Inferior parietal cortex (tissue), 1 donor: ENCODE results near the gene MBTD1.
"Not testable (repeated sequence)": the region's sequence is repeated elsewhere in the genome, so short reads cannot be mapped to it uniquely, and the experiment has no call there.

ENCODE experiments used
- DNase-seq: peaks from one replicate; pipeline ENCODE4 v3.0.0-alpha.2; 2016; ENCODE audit errors: extremely low spot score

Gene MBTD1

DNA sequence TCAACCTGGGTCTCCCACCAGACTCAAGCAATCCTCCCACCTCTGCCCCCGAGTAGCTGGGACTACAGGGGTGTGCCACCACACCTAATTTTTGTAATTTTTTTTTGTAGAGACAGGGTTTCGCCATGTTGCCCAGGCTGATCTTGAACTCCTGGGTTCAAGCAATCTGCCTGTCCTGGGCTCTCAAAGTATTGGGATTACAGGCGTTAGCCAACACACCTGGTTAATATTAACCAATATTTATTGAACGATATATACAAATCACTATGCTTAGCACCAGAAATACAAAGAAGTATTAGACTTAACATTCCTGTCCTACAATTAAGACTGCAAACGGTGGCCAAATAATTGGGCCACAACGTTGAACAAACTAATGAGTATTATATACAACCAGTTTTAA is 4.2 kb downstream of the MBTD1 start:
- DNase-seq: no peak

DNA sequence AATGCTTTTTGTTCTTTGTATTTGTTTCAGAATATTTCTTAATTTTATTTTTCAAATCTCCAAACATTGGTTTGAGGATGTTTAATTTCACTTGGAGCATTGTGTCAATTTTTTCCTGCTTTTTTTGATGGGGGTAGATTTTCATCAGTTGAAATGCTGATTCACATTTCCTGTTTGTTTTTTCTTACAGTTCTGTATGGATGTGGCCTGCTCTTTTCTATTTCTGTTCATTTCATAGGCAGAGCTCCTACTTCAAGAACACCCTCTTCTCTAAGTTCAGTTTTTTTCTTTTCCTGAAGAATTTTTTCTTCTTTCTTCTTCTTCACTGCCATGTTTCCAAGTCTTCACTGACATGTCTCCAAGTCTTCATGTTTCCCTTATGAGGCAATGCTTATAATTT is 8.8 kb downstream of the MBTD1 start:
- no peak for DNase-seq

DNA sequence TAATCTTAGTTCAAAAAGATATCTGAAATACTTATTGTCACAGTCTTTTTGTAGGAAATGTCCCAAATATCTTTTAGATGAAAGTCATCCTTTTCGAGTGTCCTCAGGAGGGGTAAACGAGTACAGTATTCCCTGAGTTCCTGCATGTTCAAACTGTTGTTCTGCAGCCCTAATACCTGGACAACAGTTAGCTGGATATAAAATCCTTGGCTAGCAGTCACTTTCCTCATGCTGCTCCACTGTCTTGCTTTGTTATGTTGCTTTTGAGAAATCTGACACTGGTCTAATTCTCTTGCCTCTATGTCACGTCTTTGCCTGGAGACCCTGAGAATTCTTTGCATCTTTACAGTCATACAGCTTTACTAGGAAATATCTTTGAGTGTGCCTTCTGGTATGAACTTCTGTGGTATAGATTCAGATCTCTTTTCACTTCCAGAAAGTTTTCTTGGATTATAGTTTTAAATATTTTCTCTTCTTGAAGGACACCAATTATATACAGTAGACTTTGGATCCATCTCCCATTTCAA is 9.5 kb downstream of the MBTD1 start:
- no peak for DNase-seq

DNA sequence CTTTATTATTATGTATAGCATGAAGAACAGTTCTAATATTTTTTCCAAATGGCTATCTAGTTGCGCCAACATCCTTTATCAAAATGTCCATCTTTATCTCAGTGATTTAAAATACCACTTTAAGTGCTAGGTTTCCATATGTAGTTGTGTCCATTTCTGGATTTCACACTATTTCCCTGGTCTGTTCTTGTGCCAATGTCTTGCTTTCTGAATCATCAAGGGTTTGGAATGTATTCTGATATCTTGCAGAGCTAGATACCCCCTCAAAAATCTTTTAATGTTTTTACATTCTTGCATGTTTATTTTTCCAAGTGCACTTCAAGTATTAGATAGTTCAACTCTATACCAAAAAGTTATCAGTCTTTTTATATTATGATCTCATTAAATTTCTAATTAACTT is 14.3 kb downstream of the MBTD1 start:
- no peak for DNase-seq

DNA sequence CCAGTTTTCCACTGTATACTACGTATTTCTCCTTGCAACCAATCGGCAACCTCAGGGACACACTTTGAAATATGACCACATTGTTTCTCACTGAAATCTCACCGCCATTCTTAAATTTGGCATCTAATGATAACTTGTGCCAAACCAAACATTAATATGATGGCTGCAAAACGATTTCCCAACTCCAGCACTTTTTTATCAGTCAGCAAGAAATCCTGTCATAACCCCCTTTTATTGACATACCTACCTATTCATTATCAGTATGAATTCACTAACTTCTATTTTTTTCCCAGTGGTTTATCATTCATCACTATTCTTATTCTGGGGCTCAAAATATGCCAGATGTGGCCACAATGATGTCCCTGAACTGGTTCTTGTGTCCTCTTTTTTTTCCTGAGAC is 15.8 kb downstream of the MBTD1 start:
- no peak for DNase-seq

DNA sequence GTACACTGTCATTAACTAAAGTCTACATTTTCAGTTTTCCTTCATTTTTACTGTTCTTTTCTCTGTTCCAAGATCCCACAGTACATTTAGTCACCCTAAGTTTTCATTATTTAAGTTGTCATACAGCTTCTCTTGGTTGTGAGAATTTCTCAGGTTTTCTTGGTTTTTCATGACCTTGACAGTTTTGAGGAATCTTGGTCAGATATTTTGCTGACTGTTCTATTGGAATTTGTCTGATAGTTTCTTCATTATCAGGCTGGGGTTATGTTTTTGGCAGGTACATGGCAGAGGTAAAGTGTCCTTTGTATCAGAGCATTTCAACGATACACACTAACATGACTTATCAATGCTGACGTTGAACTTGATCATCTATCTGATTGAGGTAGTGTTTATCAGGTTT is 19.6 kb downstream of the MBTD1 start:
- no peak for DNase-seq

DNA sequence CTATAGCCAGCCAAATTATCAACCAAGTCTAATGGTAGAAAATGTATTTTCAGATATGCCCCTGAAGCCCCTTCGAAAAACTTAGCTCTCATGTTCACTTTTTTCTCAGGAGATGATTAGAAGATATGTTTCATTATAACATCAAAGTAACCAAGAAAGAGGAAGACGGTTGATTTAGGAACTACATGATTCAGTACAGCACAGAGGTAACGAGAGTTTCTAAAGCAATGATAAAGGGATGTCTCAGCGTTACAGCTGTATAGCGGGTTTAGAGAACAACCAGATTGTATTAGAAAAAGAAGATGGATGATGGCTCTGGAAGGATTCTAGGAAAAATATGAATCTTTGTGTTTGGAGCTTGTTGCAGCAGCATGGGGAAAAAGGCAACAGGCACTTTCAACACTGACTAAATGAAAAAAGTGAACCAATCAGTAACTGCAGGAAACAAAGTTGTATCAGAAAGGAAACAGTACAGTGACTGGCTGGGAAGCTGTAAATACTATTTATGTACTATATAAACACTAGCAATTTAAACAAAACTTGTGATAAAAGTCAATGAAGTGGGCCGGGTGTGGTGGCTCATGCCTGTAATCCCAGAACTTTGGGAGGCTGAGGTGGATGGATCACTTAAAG is 21.5 kb downstream of the MBTD1 start:
- DNase-seq: no peak

DNA sequence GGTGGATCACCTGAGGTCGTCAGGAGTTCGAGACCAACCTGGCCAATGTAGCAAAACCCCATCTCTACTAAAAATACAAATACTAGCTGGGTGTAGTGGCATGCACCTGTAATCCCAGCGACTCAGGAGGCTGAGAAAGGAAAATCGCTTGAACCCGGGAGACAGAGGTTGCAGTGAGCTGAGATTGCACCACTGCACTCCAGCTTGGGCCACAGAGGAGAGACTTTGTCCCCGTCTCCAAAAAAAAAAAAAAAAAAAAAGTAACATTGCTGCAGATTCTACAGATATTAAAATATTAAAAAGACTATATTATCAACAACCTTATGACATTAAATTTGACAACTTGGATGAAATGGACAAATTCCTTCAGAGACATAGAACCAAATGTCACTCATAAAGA is 25.7 kb downstream of the MBTD1 start:
- DNase-seq: no peak

DNA sequence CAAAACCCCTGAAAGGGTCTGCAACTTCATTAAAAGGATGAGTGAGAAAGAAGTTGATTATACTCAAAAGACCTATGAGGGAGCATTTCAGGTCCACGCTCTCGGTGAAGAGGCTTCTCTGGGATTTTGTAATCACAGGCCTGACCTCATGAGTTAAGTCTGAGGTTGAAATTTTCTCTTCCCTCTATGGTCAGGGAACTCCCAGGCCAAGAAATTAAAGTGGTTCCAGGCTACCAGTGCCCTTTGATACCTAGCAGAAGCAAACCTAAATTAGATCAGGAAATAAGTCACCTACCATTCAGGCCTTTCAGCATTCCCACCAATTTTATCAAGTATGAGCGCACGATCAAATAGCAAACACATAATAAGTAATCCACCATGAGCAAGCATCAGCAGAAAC is 27.9 kb downstream of the MBTD1 start:
- DNase-seq: no peak

DNA sequence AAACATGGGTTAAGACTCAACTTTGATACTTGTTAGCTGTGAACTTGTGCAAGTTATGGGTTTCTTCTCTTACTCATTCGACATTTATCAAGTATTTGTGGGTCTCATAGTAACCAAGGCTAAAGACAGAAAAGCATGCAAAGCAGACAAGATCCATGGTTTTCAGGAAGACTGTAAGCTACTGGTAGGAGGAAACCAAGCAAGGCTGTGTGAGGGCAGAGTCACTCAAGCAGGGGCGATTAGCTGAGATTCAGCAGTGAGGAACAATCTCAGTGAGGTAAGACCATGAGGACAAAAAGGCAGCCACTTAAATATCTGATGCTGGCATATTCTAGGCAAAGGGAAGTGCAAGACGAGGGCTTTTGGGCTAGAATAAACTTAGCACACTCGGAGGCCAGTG is 29.5 kb downstream of the MBTD1 start:
- no peak for DNase-seq

DNA sequence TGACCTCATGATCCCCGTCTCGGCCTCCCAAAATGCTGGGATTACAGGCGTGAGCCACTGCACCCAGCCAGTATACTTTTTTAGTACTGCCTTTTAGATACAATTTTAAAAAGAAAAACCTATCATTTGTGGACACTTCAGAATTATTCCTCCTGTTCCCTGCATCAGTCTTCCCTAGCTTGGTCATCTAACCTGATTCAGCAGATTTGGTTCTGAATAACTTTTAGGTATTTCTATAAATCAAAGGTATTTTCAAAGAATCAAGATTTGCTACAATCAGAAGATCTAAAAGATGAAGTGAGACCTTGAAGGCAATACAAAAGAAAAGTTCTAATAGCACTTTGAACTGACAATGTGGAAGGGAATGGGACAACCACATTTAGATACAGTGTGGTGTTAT is 30.0 kb downstream of the MBTD1 start:
- DNase-seq: no peak

DNA sequence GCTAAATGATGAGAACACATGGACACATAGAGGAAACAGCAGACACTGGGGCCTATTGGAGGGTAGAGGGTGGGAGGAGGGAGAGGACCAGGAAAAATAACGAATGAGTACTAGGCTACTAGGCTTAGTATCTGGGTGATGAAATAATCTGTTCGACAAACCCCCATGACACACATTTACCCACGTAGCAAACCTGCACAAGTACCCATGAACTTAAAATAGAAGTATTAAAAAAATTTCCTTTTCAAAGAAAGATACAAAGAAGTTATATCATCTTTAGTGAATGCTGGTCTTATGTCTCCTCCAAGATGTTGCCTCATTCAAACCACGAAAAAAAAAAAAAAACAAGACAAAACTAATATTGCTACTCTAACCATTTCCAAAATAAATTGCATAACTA is 31.7 kb downstream of the MBTD1 start:
- DNase-seq: no peak

DNA sequence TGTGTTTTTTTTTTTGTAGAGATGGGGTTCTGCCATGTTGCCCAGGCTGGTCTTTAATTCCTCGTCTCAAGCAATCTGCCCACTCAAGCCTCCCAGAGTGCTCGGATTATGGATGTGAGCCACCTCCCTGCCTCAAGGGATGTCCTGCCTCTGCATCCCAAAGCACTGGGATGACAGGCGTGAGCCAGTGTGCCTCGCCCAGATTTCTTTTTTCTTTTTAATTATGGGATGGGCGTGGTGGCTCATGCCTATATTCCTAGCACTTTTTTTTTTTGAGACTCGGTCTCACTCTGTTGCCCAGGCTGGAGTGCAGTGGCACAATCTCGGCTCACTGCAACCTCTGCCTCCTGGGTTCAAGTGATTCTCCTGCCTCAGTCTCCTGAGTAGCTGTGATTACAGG is 34.3 kb downstream of the MBTD1 start:
- DNase-seq: not testable (repeated sequence)

DNA sequence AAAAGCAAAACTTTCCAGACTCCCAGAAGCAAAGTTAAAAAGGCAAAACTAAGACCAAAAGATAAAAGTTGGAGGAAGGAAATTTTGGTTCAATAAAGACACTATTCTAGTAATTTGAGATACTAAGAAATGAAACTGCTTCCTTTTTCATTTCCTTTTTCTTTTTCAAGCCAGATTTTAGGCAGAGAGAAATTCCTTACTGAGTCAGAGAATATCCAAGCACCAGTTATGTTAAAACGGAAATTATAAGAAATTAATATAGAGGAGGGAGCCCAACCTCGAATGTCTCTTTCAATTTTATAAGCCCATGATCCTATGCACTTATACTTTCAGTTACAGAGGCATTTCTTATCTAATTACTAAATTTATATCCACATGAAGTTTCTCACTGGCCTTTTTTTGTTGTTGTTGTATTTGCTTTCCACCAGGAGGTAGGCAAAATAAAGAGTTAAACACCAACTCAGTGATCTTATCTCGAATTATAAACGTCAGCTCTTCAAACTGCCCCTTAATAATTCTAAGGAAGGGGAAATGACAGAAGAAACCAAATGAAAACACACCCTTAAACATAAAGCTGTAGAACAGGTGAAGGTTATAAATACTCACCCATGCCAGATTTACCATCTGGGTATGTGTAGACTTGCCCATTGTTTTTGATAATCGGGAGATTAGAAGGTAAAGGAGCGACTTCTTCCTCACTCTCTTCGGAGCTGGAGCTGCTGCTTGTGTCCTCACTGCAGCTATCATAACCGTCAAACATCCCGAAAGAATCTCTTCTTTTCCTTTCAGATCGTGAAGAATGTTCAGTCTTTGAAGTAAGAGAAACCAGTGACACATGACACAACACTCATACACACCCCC is 35.2 kb downstream of the MBTD1 start:
- DNase-seq: no peak

DNA sequence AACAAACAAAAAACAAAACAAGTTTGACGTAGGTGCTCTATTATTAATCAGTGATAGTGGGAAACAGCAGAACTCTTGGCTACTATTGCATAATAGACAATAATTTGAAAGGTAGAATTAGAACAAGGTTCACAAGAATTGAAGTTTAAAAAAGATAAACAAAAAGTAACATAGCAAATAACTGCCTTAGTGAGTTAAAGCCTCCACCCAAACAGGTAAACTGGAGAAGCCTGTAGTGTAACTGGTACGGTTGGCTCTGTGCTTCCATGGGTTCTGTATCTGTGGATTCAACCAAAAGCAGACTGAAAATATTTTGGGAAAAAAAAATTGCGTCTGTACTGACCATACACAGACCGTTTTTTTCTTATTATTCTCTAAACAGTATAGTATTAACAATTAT is 38.5 kb downstream of the MBTD1 start:
- no peak for DNase-seq

DNA sequence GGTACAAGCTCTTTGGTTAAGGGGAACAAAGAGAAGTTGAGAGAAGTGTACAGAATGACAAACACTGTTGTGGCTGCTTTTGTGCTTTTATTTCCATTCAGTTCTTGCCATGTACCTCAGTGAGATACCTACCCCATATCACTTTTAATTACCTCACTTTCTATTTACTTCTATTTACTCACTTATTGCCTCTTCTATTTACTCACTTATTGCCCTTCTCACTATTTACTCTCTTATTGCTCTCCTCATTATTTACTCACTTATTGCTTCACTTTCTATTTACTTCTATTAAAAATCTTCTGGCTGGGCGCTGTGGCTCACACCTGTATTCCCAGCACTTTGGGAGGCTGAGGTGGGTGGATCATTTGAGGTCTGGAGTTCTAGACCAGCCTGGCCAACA is 41.9 kb downstream of the MBTD1 start:
- DNase-seq: no peak

DNA sequence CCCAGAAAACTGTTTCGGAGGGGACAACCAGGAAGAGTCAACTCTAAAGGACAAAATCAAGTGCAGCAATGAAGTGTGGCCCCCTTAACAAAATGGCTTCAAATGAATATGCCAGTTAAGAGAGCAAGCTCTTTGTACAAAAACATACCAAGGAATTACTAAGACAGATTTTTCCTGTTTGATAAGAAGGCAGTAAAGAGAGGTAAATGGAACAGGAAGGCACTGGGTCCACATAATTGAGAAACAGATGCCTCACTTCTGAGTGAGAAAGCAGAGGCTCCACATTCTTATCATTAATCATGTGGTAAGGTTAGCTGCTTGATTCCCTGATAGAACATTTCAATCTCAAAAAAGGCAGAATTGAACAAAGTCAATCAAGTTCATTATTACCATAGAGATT is 44.9 kb downstream of the MBTD1 start:
- no peak for DNase-seq

DNA sequence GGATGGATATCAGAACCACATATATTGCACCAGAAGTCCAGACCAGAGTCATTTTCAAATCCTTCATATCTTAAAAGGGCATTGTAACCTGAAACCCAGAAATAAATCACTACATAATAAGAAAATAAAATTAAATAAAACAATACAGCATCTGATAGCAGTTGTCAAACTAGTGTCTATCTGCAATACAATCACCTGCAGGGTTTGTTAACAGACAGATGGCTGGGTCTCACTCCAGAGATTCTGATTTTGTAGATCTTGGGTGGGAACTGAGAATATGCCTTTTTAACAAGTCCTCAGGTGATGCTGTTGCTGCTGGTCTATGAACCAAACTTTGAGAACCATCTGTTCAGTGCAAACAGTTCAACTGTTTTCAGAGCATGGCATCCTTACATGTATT is 56.0 kb downstream of the MBTD1 start:
- DNase-seq: no peak

DNA sequence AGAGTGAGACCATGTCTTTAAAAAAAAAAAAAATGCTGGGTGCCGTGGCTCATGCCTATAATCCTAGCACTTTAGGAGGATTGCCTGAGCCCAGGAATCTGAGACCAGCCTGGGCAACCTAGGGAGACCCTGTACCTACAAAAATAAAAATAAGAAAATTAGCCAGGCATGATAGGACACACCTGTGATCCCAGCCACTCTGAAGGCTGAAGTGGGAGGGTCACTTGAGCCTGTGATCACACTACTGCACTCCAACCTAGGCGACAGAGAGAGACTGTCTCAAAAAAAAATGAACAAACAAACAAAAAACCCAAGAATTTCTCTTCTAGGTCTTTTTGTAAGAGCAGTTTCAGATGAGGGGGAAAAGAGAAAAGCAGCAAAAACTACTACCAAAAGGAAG is 59.0 kb downstream of the MBTD1 start:
- no peak for DNase-seq

DNA sequence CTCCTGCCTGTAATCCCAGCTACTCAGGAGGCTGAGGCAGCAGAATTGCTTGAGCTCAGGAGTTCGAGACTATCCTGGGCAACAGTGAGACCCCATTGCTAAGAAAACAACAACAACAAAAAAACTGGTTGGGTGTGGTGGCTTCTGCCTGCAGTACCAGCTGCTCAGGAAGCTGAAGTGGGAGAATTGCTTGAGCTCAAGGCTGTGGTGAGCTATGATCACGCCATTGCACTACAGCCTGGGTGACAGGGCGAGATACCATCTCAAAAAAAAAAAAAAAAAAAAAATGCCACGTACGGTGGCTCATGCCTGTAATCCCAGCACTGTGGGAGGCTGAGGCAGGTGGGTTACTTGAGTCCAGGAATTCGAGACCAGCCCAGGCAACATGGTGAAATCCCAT is 59.6 kb downstream of the MBTD1 start:
- no peak for DNase-seq

DNA sequence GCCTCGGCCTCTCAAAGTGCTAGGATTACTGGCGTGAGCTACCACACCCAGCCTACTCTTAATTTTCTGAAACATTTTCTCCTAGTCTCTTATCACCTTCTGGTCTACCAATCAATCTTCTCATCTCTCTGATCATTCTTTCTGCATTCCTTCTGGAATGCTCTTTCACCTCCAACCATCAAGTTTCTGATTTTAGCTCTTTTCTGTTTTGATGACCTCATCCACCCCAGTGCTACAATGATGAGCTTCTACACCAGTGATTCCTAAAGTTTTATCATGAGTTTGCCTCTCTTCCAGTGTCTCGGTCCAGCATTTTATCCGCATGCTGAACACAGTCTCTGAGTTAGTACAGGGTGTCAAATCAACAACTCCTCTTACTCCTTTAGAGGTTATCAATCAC is 62.1 kb downstream of the MBTD1 start:
- no peak for DNase-seq

DNA sequence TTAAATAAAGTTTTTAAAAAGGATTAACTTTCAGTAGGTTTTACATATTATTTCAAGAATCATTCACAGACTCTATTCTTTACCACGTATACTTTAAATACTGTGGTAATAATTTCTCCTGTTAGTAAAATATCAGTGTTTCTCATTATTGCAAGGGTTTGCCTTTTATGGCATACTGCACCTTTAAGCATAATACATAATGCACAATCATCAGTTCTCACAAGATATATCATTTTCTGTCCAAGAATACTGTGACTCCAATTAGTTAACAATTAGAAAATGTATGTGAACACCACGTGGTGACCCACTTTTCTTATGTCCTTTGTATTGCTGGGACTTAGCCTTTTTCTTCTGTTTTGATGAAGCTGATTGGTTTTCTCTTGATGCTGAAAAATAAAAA is 68.0 kb downstream of the MBTD1 start:
- DNase-seq: no peak

DNA sequence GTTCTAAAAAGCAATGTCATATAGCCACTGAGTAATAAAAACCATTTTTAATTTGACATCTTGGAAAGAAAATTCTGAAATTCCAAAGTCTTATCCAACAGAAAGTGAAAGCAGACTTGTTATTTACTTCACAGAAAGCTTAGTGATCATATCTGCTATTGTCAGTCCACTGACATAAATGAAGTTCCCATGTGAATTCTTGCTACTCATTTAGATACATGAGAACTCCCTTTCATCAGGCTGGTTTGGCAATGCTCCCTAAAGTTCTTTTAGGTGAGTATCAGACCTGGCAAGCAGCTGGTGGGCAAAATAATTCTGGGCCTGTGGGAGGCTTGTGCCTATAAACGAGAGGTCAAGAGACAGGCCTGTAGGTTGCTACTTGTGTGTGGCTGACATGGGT is 70.2 kb downstream of the MBTD1 start:
- DNase-seq: no peak
